ENCODE measurements around the gene RACGAP1. TPM values are rescaled to one million over a fixed set of nuclear protein-coding genes. Genes with fewer than 3 reads are reported as not detected.
A peak's percentile ranks its signal among the peaks of the same experiment; 100 is the strongest.

RACGAP1 gene
- total and polyA plus RNA-seq, 2 of the 4 experiments (the other 2 are of a cell fraction), result 37.9 to 110 TPM

GRCh38 chr12:50006754-50007442 is 18.4 kb downstream of the RACGAP1 start:
- ChIA-PET POLR2A (ENCODE audit: unreplicated experiment) (no interaction called here), CTCF (interaction anchor here (0.7 to 2.1 kb wide), 3 partner anchors 40 to 64 kb away, joined by 3 to 7 read pairs (median 3); no protein-coding TSS in a partner anchor)
- H2BK5ac ChIP-seq (ENCODE audit: low read depth, low read length, poor library complexity, severe bottlenecking), result no peak overlapping the region
- no peak overlapping the region for H3K27ac ChIP-seq (ENCODE audit: insufficient read depth, low read length)
- intact Hi-C loops (cut with micrococcal nuclease), result no loop called here
- H4K91ac ChIP-seq (ENCODE audit: insufficient read depth, low read depth, low read length), result no peak overlapping the region
- no peak overlapping the region; the same call in 1 of the 2 replicates for H3K18ac ChIP-seq (ENCODE audit: low read depth, low read length)
- no peak overlapping the region for H2BK15ac ChIP-seq (ENCODE audit: low read depth, low read length)
- no peak overlapping the region for H2BK20ac ChIP-seq (ENCODE audit: low read depth, low read length)
- ATAC-seq (ENCODE audit: low read depth) (peak; percentile 14; the same call in 1 of the 2 replicates), DNase-seq (peak; percentile 49)
- H2BK120ac ChIP-seq (ENCODE audit: low read depth, low read length), result no peak overlapping the region
- in situ Hi-C loops (cut with MboI; ENCODE audit: low sequenced_read_pairs), result no loop called here
- H3K79me1 ChIP-seq (ENCODE audit: low read depth in 1 of 2, low read length in 2 of 2), result peaks cover 43 to 52% of the 10 kb centered on the region in 2 experiments
- H3K9me1 ChIP-seq (ENCODE audit: insufficient read depth, low read length), result peaks cover 3% of the 10 kb centered on the region
- no peak overlapping the region for H3K56ac ChIP-seq (ENCODE audit: extremely low read depth, insufficient read depth, low read length)
- peak overlapping the region; percentile 49; the same call in 1 of the 2 replicates for H3K23ac ChIP-seq (ENCODE audit: low read depth, low read length)
- no peaks in the 10 kb centered on the region for H3K27me3 ChIP-seq (ENCODE audit: control insufficient read depth, insufficient read depth, low read length)
- WGBS, 2 experiments (ENCODE audit: extremely low coverage in 2 of 2, insufficient read length in 1 of 2), result no CpG with 5 or more reads among the region's 1 CpG
- H3K9ac ChIP-seq (ENCODE audit: low read depth, low read length), result no peak overlapping the region
- H2AFZ ChIP-seq (replicated peaks; ENCODE audit: low read length, poor library complexity), result no peak overlapping the region
- BruUV-seq (replicated peaks), result no TSS peak
- peaks cover 5% of the 10 kb centered on the region for H3K4me1 ChIP-seq (ENCODE audit: control insufficient read depth, insufficient read depth, low read length)
- H3K4ac ChIP-seq (ENCODE audit: low read depth, low read length), result no peak overlapping the region
- H4K5ac ChIP-seq (ENCODE audit: low read depth, low read length), result peak overlapping the region; percentile 4; the same call in 1 of the 2 replicates
- dilution Hi-C loops (cut with HindIII; ENCODE audit: low sequenced_read_pairs, unreplicated experiment), result no loop called here
- no peak overlapping the region for H2AK5ac ChIP-seq (ENCODE audit: low read depth, low read length)
- no peaks in the 10 kb centered on the region; the same call in 1 of the 2 replicates for H3K36me3 ChIP-seq (ENCODE audit: control insufficient read depth, insufficient read depth, low read length)
- no peaks in the 10 kb centered on the region for H3K9me3 ChIP-seq (ENCODE audit: control insufficient read depth, insufficient read depth, low read length)
- peaks cover 4% of the 10 kb centered on the region; the same call in 1 of the 2 replicates for H4K20me1 ChIP-seq (ENCODE audit: insufficient read depth, low read length)
- no peak overlapping the region for H3K4me3 ChIP-seq (ENCODE audit: insufficient read depth, low read depth, low read length)
- TF ChIP-seq MAFK (IDR thresholded peaks at IDR 0.05; ENCODE audit: low read depth, low read length) (no peak), CHD1 (IDR thresholded peaks at IDR 0.05; ENCODE audit: low read depth, low read length) (no peak), RCOR1 (IDR thresholded peaks at IDR 0.05; ENCODE audit: insufficient replicate concordance, low read length) (no peak), NFE2L2 (IDR thresholded peaks at IDR 0.05; ENCODE audit: low read depth, low read length) (no peak), CEBPB (IDR thresholded peaks at IDR 0.05; ENCODE audit: low read depth, low read length) (no peak)
- H3K4me2 ChIP-seq (ENCODE audit: low read depth, low read length), result peak overlapping the region; percentile 39; the same call in 1 of the 2 replicates
- peak overlapping the region in 1 of 2 experiments; percentile 18; a peak in 1 of 4 replicates for H4K8ac ChIP-seq (ENCODE audit: low read depth in 2 of 2, low read length in 2 of 2)
- no peak overlapping the region; the same call in none of the 2 replicates for H3K14ac ChIP-seq (replicated peaks; ENCODE audit: low read depth, low read length)
- no peak overlapping the region for H2AK9ac ChIP-seq (replicated peaks; ENCODE audit: low read depth, low read length, poor library complexity)

Measured in IMR-90 (cell line).